K562 (cell line): ENCODE data around the gene RPLP2. TPM values are rescaled to one million over a fixed set of nuclear protein-coding genes. Genes with fewer than 3 reads are reported as not detected.

Experiments used
- ATAC-seq: fragments of 200-7000 bp; cut with Tn5 transposase; 3 replicates; pipeline ENCODE4 v1.9.1; 2020; ENCODE audit warnings: moderate library complexity
- BruUV-seq: library from RNA; stranded (reverse); fragments of 400-500 nt; replicated peaks from 2 replicates; lab custom pipeline; 2021; lab: Mats Ljungman, UMichigan
- CTCF ChIA-PET: fragments of 300-600 bp; formaldehyde crosslinking; extraction: SDS; loops from one replicate; lab custom pipeline; 2021; ENCODE audit warnings: low intra/inter-chr PET ratio; lab: Yijun Ruan, JAX
- POLR2A ChIA-PET: fragments of 300-600, 350-650 bp; sonication (Branson Sonifier 250); formaldehyde crosslinking; extraction: SDS; loops from one replicate; lab custom pipeline; 2021; ENCODE audit warnings: antibody characterized with exemption, inconsistent platforms; lab: Yijun Ruan, JAX
- DNase-seq, 4 experiments: peaks; one replicate each; pipeline versions ENCODE4 v3.0.0 to v3.0.0-alpha.2; 2011 to 2018; ENCODE audit warnings: low spot score in 3 of 4, mixed read lengths in 3 of 4; ENCODE audit errors: extremely low read depth in 1 of 4
- FAIRE-seq: peaks from 2 replicates; lab custom pipeline; 2011; peaks lifted over from hg19 to GRCh38; lab: Jason Lieb, UNC
- H2AFZ ChIP-seq: 2 replicates; pipeline ENCODE4 v1.6.0; 2011; ENCODE audit warnings: low read depth, low read length, control low read depth, inconsistent platforms
- H3K27ac ChIP-seq: fragments of 200-600 bp; 3 replicates; pipeline ENCODE4 v1.8.0; 2011; ENCODE audit warnings: low read depth, mild to moderate bottlenecking, control low read depth, inconsistent platforms, low read length, moderate library complexity, mixed read lengths; ENCODE audit errors: extremely low read depth
- H3K27me3 ChIP-seq, 2 experiments: fragments of 300-600 bp in 1 of 2; 2 replicates in 1 of 2; 3 replicates in 1 of 2; pipeline versions ENCODE4 v1.6.0 to v1.8.0; 2011; ENCODE audit warnings: inconsistent platforms in 2 of 2, low read length in 2 of 2, mild to moderate bottlenecking in 1 of 2, mixed read lengths in 1 of 2, moderate library complexity in 1 of 2; ENCODE audit not compliant: control insufficient read depth in 2 of 2, insufficient read depth in 2 of 2
- H3K36me3 ChIP-seq: fragments of 300-600 bp; 3 replicates; pipeline ENCODE4 v1.8.0; 2011; ENCODE audit warnings: mild to moderate bottlenecking, low read length, inconsistent platforms; ENCODE audit not compliant: control insufficient read depth, insufficient read depth
- H3K4me1 ChIP-seq, 2 experiments: fragments of 200-600 bp in 1 of 2; replicated peaks in 1 of 2; 2 replicates in 1 of 2; 3 replicates in 1 of 2; pipeline versions ENCODE4 v1.5.1 to v1.8.0; 2011; ENCODE audit warnings: inconsistent platforms in 2 of 2, low read length in 2 of 2, mild to moderate bottlenecking in 1 of 2, mixed read lengths in 1 of 2, moderate library complexity in 1 of 2; ENCODE audit not compliant: control insufficient read depth in 2 of 2, insufficient read depth in 2 of 2
- H3K4me2 ChIP-seq: 2 replicates; pipeline ENCODE4 v1.6.1; 2011; ENCODE audit warnings: low read length, control low read depth, inconsistent platforms, mixed read lengths; ENCODE audit not compliant: insufficient read depth
- H3K4me3 ChIP-seq: fragments of 200-600 bp; sonication (generic), shearing (Covaris generic); 2 replicates; pipeline ENCODE4 v1.5.1; 2016; ENCODE audit warnings: control low read depth, inconsistent platforms
- H3K79me2 ChIP-seq: fragments of 200-600 bp; 3 replicates; pipeline ENCODE4 v1.8.0; 2011; ENCODE audit warnings: low read length, inconsistent platforms; ENCODE audit not compliant: control insufficient read depth, insufficient read depth
- H3K9ac ChIP-seq, 2 experiments: 2 replicates each; pipeline versions ENCODE4 v1.6.0 to v1.6.1; 2011; ENCODE audit warnings: low read depth in 2 of 2, low read length in 2 of 2, control low read depth in 1 of 2, inconsistent platforms in 1 of 2, mild to moderate bottlenecking in 1 of 2, mixed read lengths in 1 of 2; ENCODE audit not compliant: insufficient read depth in 1 of 2
- H3K9me1 ChIP-seq: one replicate; pipeline ENCODE4 v1.6.0; 2011; ENCODE audit warnings: inconsistent platforms, mild to moderate bottlenecking, low read length, moderate library complexity; ENCODE audit not compliant: control insufficient read depth, insufficient read depth
- H3K9me3 ChIP-seq: replicated peaks from 2 replicates; pipeline ENCODE4 v1.5.1; 2011; ENCODE audit warnings: low read depth, low read length, inconsistent platforms; ENCODE audit not compliant: control insufficient read depth, insufficient read depth
- H4K20me1 ChIP-seq: replicated peaks from 2 replicates; pipeline ENCODE4 v1.6.1; 2011; ENCODE audit warnings: low read length, inconsistent platforms, mixed read lengths; ENCODE audit not compliant: control insufficient read depth, insufficient read depth
- POLR2G ChIP-seq: fragments of 200-400 bp; formaldehyde crosslinking; IDR thresholded peaks from 2 replicates; pipeline ENCODE4 v1.6.1; 2017; ENCODE audit warnings: low read depth, mild to moderate bottlenecking, antibody characterized with exemption, low read length, moderate library complexity
- PREB ChIP-seq: sonication (generic); formaldehyde crosslinking; IDR thresholded peaks from 2 replicates; pipeline ENCODE4 v1.8.1; 2023; ENCODE audit warnings: mild to moderate bottlenecking, missing genetic modification reagents
- ZBTB33 ChIP-seq: sonication (generic); formaldehyde crosslinking; IDR thresholded peaks from 2 replicates; pipeline ENCODE4 v1.8.1; 2023; ENCODE audit warnings: mild to moderate bottlenecking, missing genetic modification reagents
- ZNF232 ChIP-seq: sonication (generic); formaldehyde crosslinking; IDR thresholded peaks from 2 replicates; pipeline ENCODE4 v1.8.0; 2022; ENCODE audit warnings: mild to moderate bottlenecking, missing genetic modification reagents
- WGBS: fragments of 100-300 bp; shearing (Covaris generic); methylation state at CpG from one replicate; pipeline ENCODE4 v1.1.6; 2016; ENCODE audit warnings: low coverage, mixed read lengths; ENCODE audit not compliant: insufficient coverage; ENCODE audit errors: missing lambda C conversion rate; 5-methylcytosine and 5-hydroxymethylcytosine counted together
- in situ Hi-C: fragments of 300-500 bp; cut with MboI; formaldehyde crosslinking; loops from 4 replicates; pipeline ENCODE4 v1.15.0; 2018; ENCODE audit warnings: inconsistent platforms, mixed read lengths
- intact Hi-C: fragments of 100-400 bp; cut with micrococcal nuclease; formaldehyde crosslinking; loops from 2 replicates; pipeline ENCODE4 v1.14.2; 2022
- polyA plus RNA-seq, 8 experiments: library from polyadenylated mRNA; depleted of rRNA in 4 of 8; stranded (reverse) in 5 of 8; unstranded in 3 of 8; fragments of >200 nt; fragmentation: Nextera tagmentation in 2 of 8; fragmentation: Illumina TruSeq in 1 of 8; extraction: Ambion mirVana in 2 of 8; extraction: Trizol in 1 of 8; gene quantifications; 2 replicates each; pipeline versions ENCODE4 v1.2.1 to v1.2.3, GENCODE V29; 2011 to 2014; ENCODE audit warnings: inconsistent platforms in 1 of 8, missing spikeins in 1 of 8
- total RNA-seq, 7 experiments: library from RNA; depleted of rRNA in 6 of 7; stranded (reverse); fragments of >200 nt in 6 of 7; fragmentation: Illumina TruSeq in 2 of 7; extraction: Trizol in 2 of 7; gene quantifications; 2 replicates each; pipeline versions ENCODE4 v1.2.1 to v1.2.3, GENCODE V29; 2011 to 2021; ENCODE audit warnings: low replicate concordance in 1 of 7

Gene RPLP2
- total and polyA plus RNA-seq, 9 of the 15 experiments (the other 6 are each of a cell fraction or from before 2014, with no cell fraction given): 528 to 3,807 (median 1,633) TPM

- H3K4me1 ChIP-seq: peaks cover 25 to 96% of the 10 kb centered on the region in 2 experiments
- no peak overlapping the region for H2AFZ ChIP-seq
- in situ Hi-C loops: no loop called here
- H3K79me2 ChIP-seq: peaks cover 20% of the 10 kb centered on the region
- DNase-seq (no peak), ATAC-seq (no peak), FAIRE-seq (no peak)
- no peak overlapping the region for H3K4me3 ChIP-seq
- 85% methylated on average over 17 of the region's 21 CpGs for WGBS
- no peak overlapping the region for H3K4me2 ChIP-seq
- intact Hi-C loops: no loop called here
- BruUV-seq: no TSS peak
- H3K36me3 ChIP-seq: peaks cover 23% of the 10 kb centered on the region; the same call in 1 of the 3 replicates
- H3K9ac ChIP-seq: peak overlapping the region in 1 of 2 experiments; percentile 94; a peak in 2 of 4 replicates
- H3K27me3 ChIP-seq: no peaks in the 10 kb centered on the region
- H3K9me3 ChIP-seq: no peaks in the 10 kb centered on the region
- TF ChIP-seq ZBTB33 (CRISPR knock-in tag): peak; percentile 70; the same call in 1 of the 2 replicates
- TF ChIP-seq PREB (CRISPR knock-in tag): no peak
- no peak for TF ChIP-seq ZNF232 (CRISPR knock-in tag)
- peak; percentile 39; the same call in 1 of the 2 replicates for TF ChIP-seq POLR2G
- no peak overlapping the region for H3K27ac ChIP-seq
- POLR2A ChIA-PET: interaction anchor here (0.8 to 3.2 kb wide), 6 partner anchors 8 to 32 kb away, joined by 3 to 13 read pairs (median 4); partner anchors contain the start of gene PNPLA2
- peaks cover 5% of the 10 kb centered on the region for H3K9me1 ChIP-seq
- H4K20me1 ChIP-seq: no peaks in the 10 kb centered on the region
- CTCF ChIA-PET: no interaction called here
Measured at GRCh38 chr11:828506-829175, 18.9 kb downstream of the RPLP2 start.
